Stimulated activated naive CD8-positive, alpha-beta T cell treated with anti-CD3 and anti-CD28 coated beads, Interleukin-15, Interleukin-2, amounts not matched to agents 100 ng/mL and 50 ng/mL, for 24 hours (primary cell): Measurements from ENCODE around the gene CSTPP1.

Source experiments
- H3K27ac Mint-ChIP-seq: one replicate; pipeline ENCODE4 v1.8.0; 2021; ENCODE audit warnings: mild to moderate bottlenecking, mixed read lengths
- H3K27me3 Mint-ChIP-seq: one replicate; pipeline ENCODE4 v1.8.0; 2021; ENCODE audit warnings: mixed read lengths
- H3K36me3 Mint-ChIP-seq: one replicate; pipeline ENCODE4 v1.8.0; 2021; ENCODE audit warnings: low read depth, mixed read lengths
- H3K4me1 Mint-ChIP-seq: one replicate; pipeline ENCODE4 v1.8.0; 2021; ENCODE audit warnings: low read depth, mixed read lengths
- H3K4me3 Mint-ChIP-seq: one replicate; pipeline ENCODE4 v1.8.0; 2021; ENCODE audit warnings: mild to moderate bottlenecking, mixed read lengths
- H3K9me3 Mint-ChIP-seq: one replicate; pipeline ENCODE4 v1.8.0; 2021; ENCODE audit warnings: mixed read lengths

CSTPP1 gene

GRCh38 chr11:47156951-47157350 lies 220.4 kb downstream of the CSTPP1 start:
- H3K27me3 Mint-ChIP-seq = no peaks in the 10 kb centered on the region
- no peak overlapping the region for H3K4me3 Mint-ChIP-seq
- no peak overlapping the region for H3K27ac Mint-ChIP-seq
- H3K9me3 Mint-ChIP-seq = no peaks in the 10 kb centered on the region
- no peaks in the 10 kb centered on the region for H3K36me3 Mint-ChIP-seq
- peaks cover 33% of the 10 kb centered on the region for H3K4me1 Mint-ChIP-seq

DNA sequence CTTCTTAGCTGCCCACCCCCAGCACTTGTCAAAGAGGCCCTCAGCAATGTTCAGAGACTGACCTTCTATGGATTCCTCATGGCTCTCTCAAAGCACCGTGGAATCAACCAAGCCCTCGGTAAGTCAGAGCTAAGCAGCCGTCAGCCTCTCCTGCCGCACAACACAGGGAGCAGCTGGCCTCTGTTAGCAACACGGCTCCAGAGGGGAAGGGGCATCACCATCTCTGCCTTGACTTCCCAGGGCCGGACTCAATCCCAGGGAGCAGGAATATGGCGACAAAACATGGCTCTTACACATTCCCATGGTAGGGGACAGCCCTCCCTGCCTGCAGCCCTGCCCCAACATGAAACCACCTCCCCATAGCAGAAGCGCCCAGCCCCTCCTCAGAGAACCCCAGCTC lies 221.2 kb downstream of the CSTPP1 start:
- no peaks in the 10 kb centered on the region for H3K27me3 Mint-ChIP-seq
- H3K9me3 Mint-ChIP-seq = no peaks in the 10 kb centered on the region
- no peak overlapping the region for H3K4me3 Mint-ChIP-seq
- no peaks in the 10 kb centered on the region for H3K36me3 Mint-ChIP-seq
- H3K4me1 Mint-ChIP-seq = peaks cover 29% of the 10 kb centered on the region
- no peak overlapping the region for H3K27ac Mint-ChIP-seq

GRCh38 chr11:47158242-47158641 lies 221.7 kb downstream of the CSTPP1 start:
- Mint-ChIP-seq H3K9me3 (no peaks in the 10 kb centered on the region), H3K27ac (no peak overlapping the region), H3K4me1 (peaks cover 25% of the 10 kb centered on the region), H3K36me3 (no peaks in the 10 kb centered on the region), H3K4me3 (no peak overlapping the region), H3K27me3 (no peaks in the 10 kb centered on the region)

DNA sequence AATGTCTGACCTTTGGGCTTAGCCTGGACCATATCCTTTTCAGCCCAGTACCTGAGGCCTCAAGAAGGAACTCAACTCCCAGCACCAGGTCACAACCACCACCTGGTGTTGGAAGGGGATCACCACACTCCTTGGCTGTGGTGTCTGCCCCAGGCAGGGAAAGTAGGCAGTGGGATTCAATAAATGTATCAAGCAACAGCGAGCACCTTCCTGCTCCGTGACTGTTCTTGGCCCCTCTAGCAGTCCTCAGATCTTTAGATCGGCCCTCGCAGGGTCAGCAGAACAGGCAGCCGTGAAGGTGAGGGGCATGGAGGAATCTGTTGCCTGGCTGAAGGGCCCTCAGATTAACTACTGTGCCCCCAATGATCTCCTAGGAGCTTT lies 224.2 kb downstream of the CSTPP1 start:
- H3K9me3 Mint-ChIP-seq = no peaks in the 10 kb centered on the region
- H3K27ac Mint-ChIP-seq = no peak overlapping the region
- peaks cover 11% of the 10 kb centered on the region for H3K36me3 Mint-ChIP-seq
- no peaks in the 10 kb centered on the region for H3K27me3 Mint-ChIP-seq
- H3K4me1 Mint-ChIP-seq = no peaks in the 10 kb centered on the region
- no peak overlapping the region for H3K4me3 Mint-ChIP-seq

GRCh38 chr11:47161134-47161854 lies 224.7 kb downstream of the CSTPP1 start:
- H3K9me3 Mint-ChIP-seq = no peaks in the 10 kb centered on the region
- peaks cover 11% of the 10 kb centered on the region for H3K36me3 Mint-ChIP-seq
- H3K4me3 Mint-ChIP-seq = no peak overlapping the region
- H3K27ac Mint-ChIP-seq = no peak overlapping the region
- no peaks in the 10 kb centered on the region for H3K4me1 Mint-ChIP-seq
- no peaks in the 10 kb centered on the region for H3K27me3 Mint-ChIP-seq

- no peaks in the 10 kb centered on the region for H3K4me1 Mint-ChIP-seq
- peaks cover 11% of the 10 kb centered on the region for H3K36me3 Mint-ChIP-seq
- H3K9me3 Mint-ChIP-seq = no peaks in the 10 kb centered on the region
- no peak overlapping the region for H3K27ac Mint-ChIP-seq
- no peaks in the 10 kb centered on the region for H3K27me3 Mint-ChIP-seq
- H3K4me3 Mint-ChIP-seq = no peak overlapping the region
Observed at GRCh38 chr11:47161890-47162289, 225.3 kb downstream of the CSTPP1 start.

DNA sequence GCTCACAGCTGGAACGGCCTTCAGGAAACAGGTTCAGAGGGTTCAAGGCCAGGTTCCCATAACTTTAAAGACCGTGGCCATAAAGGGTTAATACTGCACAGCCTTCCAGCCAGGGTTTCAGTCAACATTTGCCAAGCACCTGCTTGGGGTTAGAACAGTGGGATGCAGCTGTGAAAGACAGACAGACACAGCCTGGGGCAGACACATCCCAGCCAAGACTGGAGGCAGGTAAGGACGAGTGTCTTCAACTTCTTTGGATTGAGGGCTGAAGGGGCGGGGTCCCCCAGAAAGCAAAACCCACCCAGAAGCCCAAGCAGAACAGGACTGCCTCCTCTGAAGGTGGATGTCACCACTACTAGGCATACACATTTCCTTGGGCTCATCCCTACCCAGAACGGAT lies 225.9 kb downstream of the CSTPP1 start:
- Mint-ChIP-seq H3K4me3 (no peak overlapping the region), H3K4me1 (no peaks in the 10 kb centered on the region), H3K27ac (no peak overlapping the region), H3K36me3 (peaks cover 15% of the 10 kb centered on the region), H3K27me3 (no peaks in the 10 kb centered on the region), H3K9me3 (no peaks in the 10 kb centered on the region)

GRCh38 chr11:47163193-47163592 lies 226.6 kb downstream of the CSTPP1 start:
- H3K9me3 Mint-ChIP-seq = no peaks in the 10 kb centered on the region
- H3K4me1 Mint-ChIP-seq = no peaks in the 10 kb centered on the region
- no peaks in the 10 kb centered on the region for H3K27me3 Mint-ChIP-seq
- H3K4me3 Mint-ChIP-seq = no peak overlapping the region
- H3K36me3 Mint-ChIP-seq = peaks cover 23% of the 10 kb centered on the region
- H3K27ac Mint-ChIP-seq = no peak overlapping the region

- Mint-ChIP-seq H3K9me3 (no peaks in the 10 kb centered on the region), H3K36me3 (peaks cover 28% of the 10 kb centered on the region), H3K27ac (no peak overlapping the region), H3K4me3 (no peak overlapping the region), H3K27me3 (no peaks in the 10 kb centered on the region), H3K4me1 (no peaks in the 10 kb centered on the region)
Observed at GRCh38 chr11:47163898-47164297, 227.3 kb downstream of the CSTPP1 start.

- Mint-ChIP-seq H3K36me3 (peaks cover 30% of the 10 kb centered on the region), H3K4me1 (no peaks in the 10 kb centered on the region), H3K4me3 (no peak overlapping the region), H3K27ac (no peak overlapping the region), H3K9me3 (no peaks in the 10 kb centered on the region), H3K27me3 (no peaks in the 10 kb centered on the region)
Observed at GRCh38 chr11:47164321-47164720, 227.8 kb downstream of the CSTPP1 start.

DNA sequence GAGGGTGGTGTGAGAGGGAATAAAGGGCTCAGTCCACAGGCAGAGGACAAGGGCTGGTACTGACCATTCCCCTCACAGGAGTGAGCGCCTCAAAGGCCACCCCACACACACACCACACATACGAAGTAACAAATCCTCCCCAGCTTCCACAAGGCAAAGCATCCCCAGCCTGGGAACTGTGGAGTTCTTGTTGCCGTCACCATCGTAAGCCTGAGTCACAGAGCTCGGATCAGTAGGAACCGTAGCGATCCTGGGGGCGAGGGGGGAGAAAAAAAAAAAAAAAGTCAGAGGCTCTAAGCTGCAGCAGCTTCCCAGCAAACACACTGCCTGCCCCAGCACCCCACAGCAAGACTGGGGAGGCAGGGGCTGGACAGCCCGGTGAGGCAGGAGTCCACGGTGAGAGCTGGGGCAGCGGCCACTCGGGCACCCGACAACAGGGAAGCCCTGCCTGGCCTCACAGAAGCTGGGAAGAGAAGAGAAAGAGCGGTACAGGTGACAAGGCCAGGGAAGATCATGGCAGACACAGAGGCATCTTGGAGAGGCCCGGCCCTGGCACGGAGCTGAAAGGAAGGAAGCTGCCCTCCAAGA lies 228.8 kb downstream of the CSTPP1 start:
- no peaks in the 10 kb centered on the region for H3K4me1 Mint-ChIP-seq
- H3K4me3 Mint-ChIP-seq = no peak overlapping the region
- peaks cover 35% of the 10 kb centered on the region for H3K36me3 Mint-ChIP-seq
- H3K27ac Mint-ChIP-seq = peak overlapping the region; percentile 36
- no peaks in the 10 kb centered on the region for H3K27me3 Mint-ChIP-seq
- no peaks in the 10 kb centered on the region for H3K9me3 Mint-ChIP-seq

- H3K36me3 Mint-ChIP-seq = peaks cover 42% of the 10 kb centered on the region
Observed at GRCh38 chr11:47166368-47166767, 229.8 kb downstream of the CSTPP1 start.

DNA sequence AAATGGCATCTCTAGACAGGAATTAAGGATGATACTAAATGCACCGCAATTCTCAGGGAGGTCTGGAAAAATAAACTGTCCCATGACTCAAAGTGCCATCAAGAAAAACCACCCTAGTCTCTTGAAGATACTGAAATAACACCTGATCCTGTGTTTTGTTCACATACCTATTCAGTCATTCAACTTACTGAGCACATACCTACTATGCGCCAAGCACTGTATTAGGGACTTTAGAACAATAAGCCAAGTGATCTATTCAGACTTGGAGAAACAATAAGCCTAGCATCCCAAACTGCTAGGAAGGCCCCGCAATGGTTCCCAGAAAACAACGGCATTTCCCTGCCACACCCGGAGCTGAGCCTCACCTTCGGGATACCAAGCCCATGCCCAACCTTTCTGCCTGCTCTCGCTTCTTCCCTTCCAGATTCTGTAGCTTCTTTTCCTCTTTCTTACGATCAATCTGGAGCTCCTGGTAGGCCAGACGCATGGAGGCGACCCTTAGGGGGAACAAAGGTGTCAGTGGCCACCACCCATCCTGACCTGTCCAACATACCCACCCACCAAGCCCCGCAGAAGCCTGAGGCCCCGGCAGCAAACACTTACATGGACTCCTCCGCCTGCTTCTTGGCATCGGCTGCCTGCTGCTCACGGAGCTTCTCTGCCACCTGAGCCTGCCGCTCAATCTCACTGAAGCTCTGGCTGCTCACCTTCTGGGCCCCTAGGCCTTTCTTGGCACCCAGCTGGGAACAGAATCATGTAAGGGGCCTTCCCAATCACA lies 234.7 kb downstream of the CSTPP1 start:
- Mint-ChIP-seq H3K9me3 (no peaks in the 10 kb centered on the region), H3K36me3 (peaks cover 63% of the 10 kb centered on the region), H3K27ac (peak overlapping the region; percentile 34)

More at GRCh38 chr11:47166368-47166767, 229.8 kb downstream of the CSTPP1 start:
- Mint-ChIP-seq H3K27ac (no peak overlapping the region), H3K4me1 (no peaks in the 10 kb centered on the region), H3K27me3 (no peaks in the 10 kb centered on the region), H3K4me3 (no peak overlapping the region), H3K9me3 (no peaks in the 10 kb centered on the region)

DNA sequence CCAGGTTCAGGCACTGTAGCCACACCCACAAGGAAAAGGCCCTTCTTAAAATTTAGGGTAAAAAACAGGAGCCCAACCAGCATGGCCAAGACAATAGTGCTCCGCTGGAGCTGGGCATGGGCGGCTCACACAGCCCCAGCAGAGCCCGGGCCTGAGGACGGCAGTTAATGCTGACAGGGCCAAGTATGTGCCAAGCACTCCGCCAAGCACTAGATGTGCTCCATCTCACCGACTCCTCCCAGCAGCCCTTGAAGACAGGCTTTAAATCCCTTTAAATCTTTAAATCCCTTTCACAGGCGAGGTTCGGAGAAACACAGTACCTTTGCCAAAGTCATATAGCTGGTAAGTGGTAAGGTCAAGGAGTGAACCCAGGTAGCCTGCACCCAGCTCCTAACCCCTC lies 235.3 kb downstream of the CSTPP1 start:
- H3K9me3 Mint-ChIP-seq = no peaks in the 10 kb centered on the region
- H3K27me3 Mint-ChIP-seq = no peaks in the 10 kb centered on the region
- H3K27ac Mint-ChIP-seq = no peak overlapping the region
- peaks cover 36% of the 10 kb centered on the region for H3K4me1 Mint-ChIP-seq
- H3K4me3 Mint-ChIP-seq = no peak overlapping the region
- peaks cover 64% of the 10 kb centered on the region for H3K36me3 Mint-ChIP-seq

More for the DNA sequence above, 234.7 kb downstream of the CSTPP1 start:
- peaks cover 36% of the 10 kb centered on the region for H3K4me1 Mint-ChIP-seq
- H3K27me3 Mint-ChIP-seq = no peaks in the 10 kb centered on the region
- H3K4me3 Mint-ChIP-seq = no peak overlapping the region

DNA sequence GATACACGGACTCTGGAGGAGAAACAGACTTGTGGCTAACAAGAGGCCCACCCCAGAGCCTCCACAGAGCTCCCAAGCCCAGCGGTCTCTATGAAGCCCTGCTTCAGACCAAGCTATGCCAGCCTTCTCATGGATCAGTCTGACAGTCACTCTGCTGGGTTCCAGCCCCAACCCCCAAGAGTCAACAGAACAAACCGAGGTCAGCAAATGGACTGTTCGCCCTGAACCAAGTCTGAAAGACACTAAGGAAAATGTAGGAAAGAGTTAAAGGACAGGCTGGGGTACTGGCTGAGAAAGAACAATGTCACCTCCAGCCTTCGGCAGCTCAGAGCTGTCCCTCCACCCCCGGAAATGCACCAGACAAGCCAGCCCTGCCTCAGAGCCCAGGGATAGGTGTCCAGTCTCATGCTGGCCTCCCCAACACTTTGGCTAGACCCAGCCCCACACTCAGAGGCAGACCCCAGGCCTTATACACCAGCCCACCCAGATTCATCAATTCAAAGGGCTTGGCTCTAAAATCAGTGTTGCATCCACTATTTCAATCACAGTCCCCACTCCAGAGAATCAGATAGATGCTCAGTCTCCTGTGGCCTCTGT lies 236.3 kb downstream of the CSTPP1 start:
- peak overlapping the region; percentile 67 for H3K27ac Mint-ChIP-seq
- no peaks in the 10 kb centered on the region for H3K9me3 Mint-ChIP-seq
- peaks cover 44% of the 10 kb centered on the region for H3K4me1 Mint-ChIP-seq
- H3K36me3 Mint-ChIP-seq = peaks cover 56% of the 10 kb centered on the region
- no peak overlapping the region for H3K4me3 Mint-ChIP-seq
- H3K27me3 Mint-ChIP-seq = no peaks in the 10 kb centered on the region
